Fibroblast of pulmonary artery (primary cell): ENCODE measurements around the gene ZMIZ2.
"Not testable (repeated sequence)": the region's sequence is repeated elsewhere in the genome, so short reads cannot be mapped to it uniquely, and the experiment has no call there.

Source experiments
- DNase-seq: peaks from one replicate; pipeline ENCODE4 v3.0.0-alpha.2; 2010; ENCODE audit warnings: low read depth
- H3K4me3 ChIP-seq: replicated peaks from 2 replicates; pipeline ENCODE4 v1.5.1; 2011; ENCODE audit warnings: low read depth, mild to moderate bottlenecking, control low read depth, low read length, moderate library complexity
- TF ChIP-seq, protein P1 (sequence below): IDR thresholded peaks from 2 replicates; pipeline ENCODE4 v1.5.1; 2011; ENCODE audit warnings: mild to moderate bottlenecking, control low read depth, low read length, inconsistent platforms; ENCODE audit errors: missing control alignments

Gene ZMIZ2

GRCh38 chr7:44796504-44797328 is 48.1 kb downstream of the ZMIZ2 start, which contains the start of gene PPIA:
TSS of gene PPIA (plus strand) at chr7:44796681. CDS start at chr7:44796725, 44 bp downstream.
- DNase-seq, result peak; percentile 99
- TF ChIP-seq, protein P1, sequence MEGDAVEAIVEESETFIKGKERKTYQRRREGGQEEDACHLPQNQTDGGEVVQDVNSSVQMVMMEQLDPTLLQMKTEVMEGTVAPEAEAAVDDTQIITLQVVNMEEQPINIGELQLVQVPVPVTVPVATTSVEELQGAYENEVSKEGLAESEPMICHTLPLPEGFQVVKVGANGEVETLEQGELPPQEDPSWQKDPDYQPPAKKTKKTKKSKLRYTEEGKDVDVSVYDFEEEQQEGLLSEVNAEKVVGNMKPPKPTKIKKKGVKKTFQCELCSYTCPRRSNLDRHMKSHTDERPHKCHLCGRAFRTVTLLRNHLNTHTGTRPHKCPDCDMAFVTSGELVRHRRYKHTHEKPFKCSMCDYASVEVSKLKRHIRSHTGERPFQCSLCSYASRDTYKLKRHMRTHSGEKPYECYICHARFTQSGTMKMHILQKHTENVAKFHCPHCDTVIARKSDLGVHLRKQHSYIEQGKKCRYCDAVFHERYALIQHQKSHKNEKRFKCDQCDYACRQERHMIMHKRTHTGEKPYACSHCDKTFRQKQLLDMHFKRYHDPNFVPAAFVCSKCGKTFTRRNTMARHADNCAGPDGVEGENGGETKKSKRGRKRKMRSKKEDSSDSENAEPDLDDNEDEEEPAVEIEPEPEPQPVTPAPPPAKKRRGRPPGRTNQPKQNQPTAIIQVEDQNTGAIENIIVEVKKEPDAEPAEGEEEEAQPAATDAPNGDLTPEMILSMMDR, result no peak
- H3K4me3 ChIP-seq, result peak within 1 kb of the TSS; percentile 98

DNA sequence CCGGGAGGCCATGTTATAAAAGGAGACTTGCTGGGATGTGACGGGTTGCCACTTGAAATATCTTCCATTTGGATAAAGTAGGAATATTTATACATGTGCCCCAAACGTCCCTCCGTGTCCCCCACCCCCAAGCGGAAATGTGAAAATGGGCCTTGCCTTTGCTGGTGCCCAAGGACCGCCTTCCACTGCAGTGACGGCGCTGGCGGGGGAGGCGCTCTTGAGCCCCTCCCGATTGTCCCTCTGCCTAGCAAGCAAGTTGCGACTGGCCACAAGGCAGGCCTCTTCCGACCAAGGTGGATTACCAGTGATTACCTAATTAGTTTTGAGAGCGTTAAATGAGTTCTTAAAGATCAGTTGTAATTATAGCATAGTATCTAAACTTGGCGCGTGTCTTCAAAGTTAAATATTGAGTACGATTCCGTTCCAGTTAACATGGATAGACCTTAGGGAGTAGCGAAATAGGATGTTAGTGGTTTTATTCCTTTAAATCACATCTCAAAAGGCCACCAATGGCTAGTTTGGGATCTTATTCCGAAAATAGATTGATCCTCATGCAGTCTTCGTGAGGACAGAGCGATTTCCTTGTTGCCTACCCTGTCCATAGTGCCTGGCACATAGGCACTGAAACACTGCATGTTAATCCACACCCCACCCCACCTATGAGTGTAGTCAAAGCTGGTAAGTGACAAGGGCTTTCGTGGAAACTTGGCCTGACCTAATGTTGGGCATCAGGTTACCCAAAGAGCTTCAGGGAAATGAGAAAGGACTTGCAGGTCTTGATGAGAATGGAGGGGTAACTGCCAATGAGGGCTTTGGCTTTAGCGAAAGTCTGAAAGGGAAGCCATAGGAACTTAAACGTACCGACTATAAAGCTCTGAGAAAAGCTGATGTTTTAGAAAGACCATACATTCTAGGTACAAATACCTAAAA is 48.9 kb downstream of the ZMIZ2 start:
- TF ChIP-seq, protein P1, result peak; percentile 27
- DNase-seq, result peak; percentile 87
- peak overlapping the region; percentile 98 for H3K4me3 ChIP-seq

DNA sequence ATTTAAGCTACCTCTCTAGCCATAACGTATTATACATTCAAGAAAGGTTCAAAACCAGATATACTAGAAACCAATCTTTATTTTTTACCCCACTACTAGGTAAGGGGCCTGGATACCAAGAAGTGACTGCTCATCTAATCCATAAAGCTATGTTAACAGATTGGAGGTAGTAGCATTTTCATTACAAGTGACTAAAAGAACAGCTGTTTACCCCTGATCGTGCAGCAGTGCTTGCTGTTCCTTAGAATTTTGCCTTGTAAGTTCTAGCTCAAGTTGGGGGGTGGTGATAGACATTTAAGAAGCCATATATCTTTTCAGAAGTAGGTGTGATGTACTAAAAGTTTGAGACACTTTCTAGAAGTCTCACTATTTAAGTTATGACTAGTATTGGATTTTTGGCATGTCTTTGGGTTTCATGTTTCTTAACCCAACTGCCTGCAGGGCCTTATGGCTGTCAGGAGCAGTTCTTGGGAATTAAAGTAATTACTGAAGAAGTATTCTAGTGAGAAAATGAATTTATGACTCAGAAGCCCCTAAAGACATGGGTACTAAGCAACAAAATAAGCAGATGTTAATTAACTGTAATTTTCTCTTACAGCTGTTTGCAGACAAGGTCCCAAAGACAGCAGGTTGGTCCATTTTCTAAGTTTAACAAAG is 50.1 kb downstream of the ZMIZ2 start:
- TF ChIP-seq, protein P1, result no peak
- peak overlapping the region; percentile 98 for H3K4me3 ChIP-seq
- DNase-seq, result peak; percentile 7

DNA sequence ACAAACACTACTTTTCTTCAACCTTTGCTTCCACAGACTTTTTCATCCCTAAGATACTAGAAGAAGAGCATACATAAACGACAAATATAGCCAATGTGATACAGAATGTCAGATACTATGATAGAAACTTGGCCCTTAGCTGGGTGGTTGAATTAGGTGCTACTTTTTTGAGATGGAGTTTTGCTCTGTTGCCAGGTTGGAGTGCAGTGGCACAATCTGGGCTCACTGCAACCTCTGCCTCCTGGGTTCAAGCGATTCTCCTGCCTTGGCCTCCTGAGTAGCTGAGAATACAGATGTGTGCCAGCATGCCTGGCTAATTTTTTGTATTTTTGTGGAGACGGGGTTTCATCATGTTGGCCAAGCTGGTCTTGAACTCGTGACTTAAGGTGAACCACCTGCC is 51.3 kb downstream of the ZMIZ2 start:
- TF ChIP-seq, protein P1, result no peak
- DNase-seq, result no peak
- no peak overlapping the region for H3K4me3 ChIP-seq

DNA sequence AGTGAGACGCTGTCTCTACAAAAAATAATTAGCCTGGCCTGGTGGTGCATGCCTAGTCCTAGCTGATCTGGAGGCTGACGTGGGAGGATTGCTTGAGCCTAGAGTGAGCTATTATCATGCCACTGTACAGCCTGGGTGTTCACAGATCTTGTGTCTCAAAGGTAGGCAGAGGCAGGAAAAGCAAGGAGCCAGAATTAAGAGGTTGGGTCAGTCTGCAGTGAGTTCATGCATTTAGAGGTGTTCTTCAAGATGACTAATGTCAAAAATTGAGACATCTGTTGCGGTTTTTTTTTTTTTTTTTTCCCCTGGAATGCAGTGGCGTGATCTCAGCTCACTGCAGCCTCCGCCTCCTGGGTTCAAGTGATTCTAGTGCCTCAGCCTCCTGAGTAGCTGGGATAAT is 53.2 kb downstream of the ZMIZ2 start:
- peak; percentile 22 for DNase-seq
- TF ChIP-seq, protein P1, result no peak
- no peak overlapping the region for H3K4me3 ChIP-seq

DNA sequence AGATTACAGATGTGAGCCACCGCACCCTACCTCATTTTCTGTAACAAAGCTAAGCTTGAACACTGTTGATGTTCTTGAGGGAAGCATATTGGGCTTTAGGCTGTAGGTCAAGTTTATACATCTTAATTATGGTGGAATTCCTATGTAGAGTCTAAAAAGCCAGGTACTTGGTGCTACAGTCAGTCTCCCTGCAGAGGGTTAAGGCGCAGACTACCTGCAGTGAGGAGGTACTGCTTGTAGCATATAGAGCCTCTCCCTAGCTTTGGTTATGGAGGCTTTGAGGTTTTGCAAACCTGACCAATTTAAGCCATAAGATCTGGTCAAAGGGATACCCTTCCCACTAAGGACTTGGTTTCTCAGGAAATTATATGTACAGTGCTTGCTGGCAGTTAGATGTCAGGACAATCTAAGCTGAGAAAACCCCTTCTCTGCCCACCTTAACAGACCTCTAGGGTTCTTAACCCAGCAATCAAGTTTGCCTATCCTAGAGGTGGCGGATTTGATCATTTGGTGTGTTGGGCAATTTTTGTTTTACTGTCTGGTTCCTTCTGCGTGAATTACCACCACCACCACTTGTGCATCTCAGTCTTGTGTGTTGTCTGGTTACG is 53.9 kb downstream of the ZMIZ2 start:
- TF ChIP-seq, protein P1, result no peak
- no peak for DNase-seq
- H3K4me3 ChIP-seq, result no peak overlapping the region

- DNase-seq, H3K4me3 ChIP-seq: not testable (repeated sequence)
Observed at GRCh38 chr7:44803828-44804519, 55.3 kb downstream of the ZMIZ2 start.
